OCI-LY1 (cell line): Measurements from ENCODE around the gene C11orf98.

ENCODE experiments used
- CTCF ChIP-seq: fragments of 200-600 bp; sonication (generic), shearing (Covaris generic); IDR thresholded peaks from 2 replicates; pipeline ENCODE4 v1.5.1; 2017; ENCODE audit warnings: mild to moderate bottlenecking, antibody characterized with exemption, low read length, moderate library complexity, mixed read lengths
- EZH2 ChIP-seq: fragments of 200-600 bp; sonication (generic), shearing (Covaris generic); IDR thresholded peaks from 2 replicates; pipeline ENCODE4 v1.8.0; 2017; ENCODE audit warnings: borderline replicate concordance, mixed run types, mild to moderate bottlenecking, antibody characterized with exemption, low read length, moderate library complexity, mixed read lengths

- TF ChIP-seq CTCF (no peak), EZH2 (no peak)
Measured at GRCh38 chr11:62614275-62614674, 50.7 kb downstream of the C11orf98 start.
